Measurements from ENCODE around the gene SPACA9.

Gene SPACA9

DNA sequence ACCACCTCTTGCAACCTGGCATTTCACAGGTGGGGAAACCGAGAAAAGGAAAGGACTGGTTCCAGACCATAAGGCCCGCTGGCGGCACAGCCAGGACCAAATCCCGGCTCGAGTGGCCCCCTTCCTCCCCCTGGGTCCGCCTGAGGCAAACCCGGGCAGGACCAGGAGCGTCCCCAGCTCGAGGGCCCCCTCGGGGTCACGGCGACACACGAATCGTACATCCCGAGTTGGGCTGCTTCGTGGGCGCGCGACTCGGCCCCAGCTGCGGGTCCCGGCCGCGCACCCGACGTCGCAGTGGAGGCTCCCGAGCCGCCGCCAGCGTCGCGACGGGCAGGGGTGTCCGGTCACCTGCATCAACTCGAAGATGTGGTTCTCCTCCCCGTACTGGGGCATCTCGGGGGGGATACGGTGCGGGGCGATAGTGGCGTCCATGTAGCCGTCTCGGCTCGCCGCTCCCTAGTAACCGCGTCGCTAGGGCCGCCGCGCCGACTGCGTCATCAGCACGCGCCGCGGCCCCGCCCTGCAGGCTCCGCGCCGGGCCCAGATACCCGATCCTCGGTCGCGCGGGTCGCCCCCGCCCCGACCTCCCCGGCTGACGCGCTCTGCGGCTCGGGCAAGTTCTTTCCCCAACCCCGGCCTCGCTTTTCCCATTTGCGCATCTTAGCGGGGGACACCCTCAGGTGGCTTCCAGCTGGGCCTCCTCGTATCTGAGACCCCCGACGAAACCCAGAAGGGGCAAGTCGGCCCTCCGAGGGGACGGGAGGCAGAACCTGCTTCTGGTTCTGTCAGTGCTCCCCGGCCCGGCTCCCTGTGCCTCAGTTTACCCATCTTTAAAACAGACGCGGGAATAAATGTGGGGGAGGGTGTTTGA lies 639 bp upstream of the SPACA9 start, which contains the start of gene AK8:
Gene AK8 (minus strand): TSS at position 461 of the 871 bp plus-strand sequence. CDS start 29 bp downstream, at position 432.
- H3K23ac ChIP-seq (ENCODE audit: low read length in 2 of 2), result peak within 1 kb of the TSS in 1 of 2 experiments; percentile 14
- H3K4me2 ChIP-seq (ENCODE audit: low read length, poor library complexity, severe bottlenecking), result peak within 1 kb of the TSS; percentile 88
- no peaks in the 10 kb centered on the region for H3K9me3 ChIP-seq (ENCODE audit: control insufficient read depth, low read length)
- H3K18ac ChIP-seq (ENCODE audit: low read depth in 1 of 2, low read length in 2 of 2), result peak within 1 kb of the TSS; percentile 81 to 86
- no peak within 1 kb of the TSS for H3K27ac ChIP-seq (ENCODE audit: low read length, poor library complexity, severe bottlenecking)
- H2BK12ac ChIP-seq (ENCODE audit: low read length in 2 of 2), result no peak within 1 kb of the TSS
- H4K91ac ChIP-seq (ENCODE audit: low read length), result peak within 1 kb of the TSS; percentile 76
- H3K4ac ChIP-seq (ENCODE audit: low read depth in 1 of 2, low read length in 2 of 2), result peak within 1 kb of the TSS; percentile 55 to 64
- H2AK5ac ChIP-seq (ENCODE audit: low read length, severe bottlenecking), result no peak within 1 kb of the TSS
- 2% methylated on average over 84 of the region's 89 CpGs for WGBS
- peaks cover 16% of the 10 kb centered on the region for H3K4me1 ChIP-seq (ENCODE audit: control insufficient read depth, insufficient read depth, low read depth, low read length)
- peak within 1 kb of the TSS; percentile 100 for H2AFZ ChIP-seq (ENCODE audit: low read depth, low read length)
- H3K4me3 ChIP-seq (ENCODE audit: insufficient read depth in 1 of 2, low read depth in 1 of 2, low read length in 2 of 2), result peak within 1 kb of the TSS; percentile 93 to 97
- no peaks in the 10 kb centered on the region for H3K36me3 ChIP-seq (ENCODE audit: control insufficient read depth in 1 of 2, insufficient read depth in 2 of 2, low read depth in 1 of 2, low read length in 2 of 2)
- H2BK15ac ChIP-seq (ENCODE audit: low read depth, poor library complexity, severe bottlenecking), result peak within 1 kb of the TSS; percentile 38
- peak within 1 kb of the TSS; percentile 80 for H2BK120ac ChIP-seq (ENCODE audit: low read depth, low read length)
- H2BK5ac ChIP-seq (ENCODE audit: low read depth, low read length, poor library complexity, severe bottlenecking), result no peak within 1 kb of the TSS
- DNase-seq, result peak; percentile 79
- peaks cover 0 to 32% of the 10 kb centered on the region in 2 experiments for H3K27me3 ChIP-seq (ENCODE audit: control insufficient read depth in 1 of 2, insufficient read depth in 1 of 2, low read length in 2 of 2)
- H3K14ac ChIP-seq (ENCODE audit: low read length in 2 of 2), result peak within 1 kb of the TSS; percentile 49 to 79
- peak within 1 kb of the TSS; percentile 99 for H4K8ac ChIP-seq (ENCODE audit: low read length)
- peak within 1 kb of the TSS; percentile 100 for H3K9ac ChIP-seq (ENCODE audit: low read length)
- peaks cover 4% of the 10 kb centered on the region for H3K79me1 ChIP-seq (replicated peaks; ENCODE audit: low read length, poor library complexity, severe bottlenecking)

DNA sequence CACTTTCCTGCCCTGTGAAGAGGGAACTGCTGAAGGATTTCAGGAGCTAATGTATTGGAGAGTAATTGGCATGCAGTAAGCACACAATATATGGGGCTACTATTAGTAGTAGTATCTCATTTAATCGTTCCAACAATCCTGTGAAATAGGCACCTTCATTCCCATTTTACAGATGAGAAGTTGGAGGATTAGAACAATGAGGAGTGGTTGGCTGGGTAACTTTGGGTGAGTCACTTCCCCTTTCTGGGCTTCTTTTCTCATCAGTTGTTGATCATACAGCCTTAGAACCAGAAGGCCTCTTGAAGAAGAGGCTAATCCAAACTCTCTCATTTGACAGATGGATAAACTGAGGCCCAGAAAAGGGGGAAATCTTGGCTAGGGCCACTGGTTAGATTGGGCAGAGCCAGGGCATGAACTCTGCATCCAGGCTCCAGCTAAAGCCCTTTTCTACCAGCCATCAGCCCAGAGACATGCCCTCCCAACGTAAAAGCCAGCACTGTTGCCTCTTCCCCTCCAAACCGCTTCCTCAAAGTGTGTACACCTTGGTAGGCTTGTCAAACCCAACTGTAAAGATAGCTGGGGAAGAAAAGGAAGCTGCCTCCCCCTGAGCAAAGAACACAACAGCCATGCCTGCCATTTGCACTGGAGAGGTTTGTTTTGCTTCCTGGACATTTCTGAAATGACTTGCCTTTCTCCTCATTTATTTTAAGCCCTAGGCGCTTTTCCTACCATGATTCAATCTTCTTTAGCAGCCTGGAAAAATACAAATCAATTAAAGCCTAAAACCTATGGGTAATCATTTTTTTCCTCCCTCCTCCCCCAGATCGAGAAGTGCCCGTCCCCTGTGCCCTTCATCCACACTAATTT lies 992 bp downstream of the SPACA9 start:
- Histone ChIP-seq H2AFZ (ENCODE audit: low read depth, low read length) (no peak overlapping the region), H3K14ac (ENCODE audit: low read length in 2 of 2) (no peak overlapping the region), H2BK12ac (ENCODE audit: low read length in 2 of 2) (no peak overlapping the region), H3K23ac (ENCODE audit: low read length in 2 of 2) (no peak overlapping the region), H3K4me3 (ENCODE audit: insufficient read depth in 1 of 2, low read depth in 1 of 2, low read length in 2 of 2) (peak overlapping the region in 1 of 2 experiments; percentile 97), H3K79me1 (replicated peaks; ENCODE audit: low read length, poor library complexity, severe bottlenecking) (peaks cover 4% of the 10 kb centered on the region), H3K4ac (ENCODE audit: low read depth in 1 of 2, low read length in 2 of 2) (no peak overlapping the region), H3K27ac (ENCODE audit: low read length, poor library complexity, severe bottlenecking) (no peak overlapping the region), H3K4me2 (ENCODE audit: low read length, poor library complexity, severe bottlenecking) (no peak overlapping the region), H2BK120ac (ENCODE audit: low read depth, low read length) (no peak overlapping the region), H2AK5ac (ENCODE audit: low read length, severe bottlenecking) (no peak overlapping the region), H3K9me3 (ENCODE audit: control insufficient read depth, low read length) (no peaks in the 10 kb centered on the region), H3K18ac (ENCODE audit: low read depth in 1 of 2, low read length in 2 of 2) (no peak overlapping the region), H2BK5ac (ENCODE audit: low read depth, low read length, poor library complexity, severe bottlenecking) (no peak overlapping the region), H3K9ac (ENCODE audit: low read length) (peak overlapping the region; percentile 100), H4K8ac (ENCODE audit: low read length) (no peak overlapping the region), H3K27me3 (ENCODE audit: control insufficient read depth in 1 of 2, insufficient read depth in 1 of 2, low read length in 2 of 2) (peaks cover 0 to 18% of the 10 kb centered on the region in 2 experiments), H2BK15ac (ENCODE audit: low read depth, poor library complexity, severe bottlenecking) (no peak overlapping the region), H3K36me3 (ENCODE audit: control insufficient read depth in 1 of 2, insufficient read depth in 2 of 2, low read depth in 1 of 2, low read length in 2 of 2) (peaks cover 5 to 9% of the 10 kb centered on the region in 2 experiments), H4K91ac (ENCODE audit: low read length) (no peak overlapping the region), H3K4me1 (ENCODE audit: control insufficient read depth, insufficient read depth, low read depth, low read length) (peaks cover 16% of the 10 kb centered on the region)
- 95% methylated on average over 5 of the region's 6 CpGs for WGBS
- DNase-seq, result peak; percentile 8

DNA sequence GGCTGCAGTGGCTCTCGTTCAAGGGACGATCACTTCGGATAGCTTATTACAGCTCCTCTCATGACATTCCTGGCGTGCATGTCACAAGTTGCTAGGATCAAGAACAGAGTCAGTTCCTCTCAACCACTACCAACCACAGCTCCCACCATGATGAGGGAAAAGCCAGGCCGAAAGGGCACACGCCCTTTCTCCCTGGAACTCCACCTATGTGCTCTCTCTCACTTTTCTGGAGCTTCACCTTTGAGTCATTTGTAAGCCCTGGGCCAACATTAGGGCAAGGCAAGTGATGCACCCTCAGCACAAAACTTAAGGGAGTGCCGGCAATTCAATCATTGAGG lies 1.6 kb downstream of the SPACA9 start:
- Histone ChIP-seq H3K9me3 (ENCODE audit: control insufficient read depth, low read length) (no peaks in the 10 kb centered on the region), H3K14ac (ENCODE audit: low read length in 2 of 2) (no peak overlapping the region), H2AFZ (ENCODE audit: low read depth, low read length) (no peak overlapping the region), H3K36me3 (ENCODE audit: control insufficient read depth in 1 of 2, insufficient read depth in 2 of 2, low read depth in 1 of 2, low read length in 2 of 2) (peaks cover 5 to 9% of the 10 kb centered on the region in 2 experiments), H2AK5ac (ENCODE audit: low read length, severe bottlenecking) (no peak overlapping the region), H4K8ac (ENCODE audit: low read length) (no peak overlapping the region), H3K4me2 (ENCODE audit: low read length, poor library complexity, severe bottlenecking) (no peak overlapping the region), H3K4me1 (ENCODE audit: control insufficient read depth, insufficient read depth, low read depth, low read length) (peaks cover 16% of the 10 kb centered on the region), H2BK5ac (ENCODE audit: low read depth, low read length, poor library complexity, severe bottlenecking) (no peak overlapping the region), H3K79me1 (replicated peaks; ENCODE audit: low read length, poor library complexity, severe bottlenecking) (peaks cover 4% of the 10 kb centered on the region), H2BK15ac (ENCODE audit: low read depth, poor library complexity, severe bottlenecking) (no peak overlapping the region), H3K27ac (ENCODE audit: low read length, poor library complexity, severe bottlenecking) (no peak overlapping the region), H4K91ac (ENCODE audit: low read length) (no peak overlapping the region), H3K9ac (ENCODE audit: low read length) (no peak overlapping the region), H3K4me3 (ENCODE audit: insufficient read depth in 1 of 2, low read depth in 1 of 2, low read length in 2 of 2) (no peak overlapping the region), H3K23ac (ENCODE audit: low read length in 2 of 2) (no peak overlapping the region), H2BK120ac (ENCODE audit: low read depth, low read length) (no peak overlapping the region), H3K18ac (ENCODE audit: low read depth in 1 of 2, low read length in 2 of 2) (no peak overlapping the region), H3K4ac (ENCODE audit: low read depth in 1 of 2, low read length in 2 of 2) (no peak overlapping the region), H3K27me3 (ENCODE audit: control insufficient read depth in 1 of 2, insufficient read depth in 1 of 2, low read length in 2 of 2) (peaks cover 0 to 12% of the 10 kb centered on the region in 2 experiments), H2BK12ac (ENCODE audit: low read length in 2 of 2) (no peak overlapping the region)
- WGBS, result 87% methylated on average over 6 of the region's 7 CpGs
- no peak for DNase-seq

DNA sequence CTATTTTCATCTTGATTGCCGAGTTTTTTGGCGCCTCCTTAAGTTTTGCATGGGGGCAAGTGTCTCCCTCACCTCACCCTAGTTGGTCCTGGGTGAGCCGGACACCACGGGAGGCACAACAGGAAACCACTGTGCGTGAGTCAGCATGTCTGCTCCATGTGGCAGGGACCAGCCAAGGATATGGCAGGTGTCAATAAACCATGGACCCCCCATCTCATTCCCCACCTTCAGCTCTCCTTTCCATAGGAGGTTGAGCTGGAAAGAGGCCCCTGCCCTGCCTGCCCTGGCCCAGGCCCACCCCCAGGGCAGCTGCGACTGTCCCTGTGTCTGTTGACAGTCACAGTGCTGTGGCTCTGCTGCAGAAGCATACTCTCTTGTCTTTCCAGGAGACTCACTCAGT lies 3.1 kb downstream of the SPACA9 start:
- no peak overlapping the region for H2BK120ac ChIP-seq (ENCODE audit: low read depth, low read length)
- no peaks in the 10 kb centered on the region for H3K9me3 ChIP-seq (ENCODE audit: control insufficient read depth, low read length)
- H2AFZ ChIP-seq (ENCODE audit: low read depth, low read length), result no peak overlapping the region
- peaks cover 5 to 13% of the 10 kb centered on the region in 2 experiments for H3K36me3 ChIP-seq (ENCODE audit: control insufficient read depth in 1 of 2, insufficient read depth in 2 of 2, low read depth in 1 of 2, low read length in 2 of 2)
- no peak overlapping the region for H2BK15ac ChIP-seq (ENCODE audit: low read depth, poor library complexity, severe bottlenecking)
- no peak overlapping the region for H3K4me3 ChIP-seq (ENCODE audit: insufficient read depth in 1 of 2, low read depth in 1 of 2, low read length in 2 of 2)
- WGBS, result 84% methylated on average over 6 of the region's 6 CpGs
- H3K79me1 ChIP-seq (replicated peaks; ENCODE audit: low read length, poor library complexity, severe bottlenecking), result peaks cover 4% of the 10 kb centered on the region
- H2AK5ac ChIP-seq (ENCODE audit: low read length, severe bottlenecking), result no peak overlapping the region
- H3K4me2 ChIP-seq (ENCODE audit: low read length, poor library complexity, severe bottlenecking), result no peak overlapping the region
- DNase-seq, result no peak
- H3K4ac ChIP-seq (ENCODE audit: low read depth in 1 of 2, low read length in 2 of 2), result no peak overlapping the region
- H3K27me3 ChIP-seq (ENCODE audit: control insufficient read depth in 1 of 2, insufficient read depth in 1 of 2, low read length in 2 of 2), result peaks cover 0 to 8% of the 10 kb centered on the region in 2 experiments
- H3K23ac ChIP-seq (ENCODE audit: low read length in 2 of 2), result no peak overlapping the region
- no peak overlapping the region for H4K8ac ChIP-seq (ENCODE audit: low read length)
- no peak overlapping the region for H2BK5ac ChIP-seq (ENCODE audit: low read depth, low read length, poor library complexity, severe bottlenecking)
- H3K18ac ChIP-seq (ENCODE audit: low read depth in 1 of 2, low read length in 2 of 2), result no peak overlapping the region
- H2BK12ac ChIP-seq (ENCODE audit: low read length in 2 of 2), result peak overlapping the region in 1 of 2 experiments; percentile 40
- H3K27ac ChIP-seq (ENCODE audit: low read length, poor library complexity, severe bottlenecking), result no peak overlapping the region
- no peak overlapping the region for H4K91ac ChIP-seq (ENCODE audit: low read length)
- H3K14ac ChIP-seq (ENCODE audit: low read length in 2 of 2), result peak overlapping the region in 1 of 2 experiments; percentile 47
- H3K4me1 ChIP-seq (ENCODE audit: control insufficient read depth, insufficient read depth, low read depth, low read length), result peaks cover 16% of the 10 kb centered on the region
- H3K9ac ChIP-seq (ENCODE audit: low read length), result no peak overlapping the region

Measured in mesenchymal stem cell (in vitro differentiated cells and primary cell).